ENCODE measurements around the gene PBOV1. TPM values are rescaled to one million over a fixed set of nuclear protein-coding genes. Genes with fewer than 3 reads are reported as not detected.

PBOV1 gene
- total RNA-seq, 2 experiments from 2014 or later = not detected

DNA sequence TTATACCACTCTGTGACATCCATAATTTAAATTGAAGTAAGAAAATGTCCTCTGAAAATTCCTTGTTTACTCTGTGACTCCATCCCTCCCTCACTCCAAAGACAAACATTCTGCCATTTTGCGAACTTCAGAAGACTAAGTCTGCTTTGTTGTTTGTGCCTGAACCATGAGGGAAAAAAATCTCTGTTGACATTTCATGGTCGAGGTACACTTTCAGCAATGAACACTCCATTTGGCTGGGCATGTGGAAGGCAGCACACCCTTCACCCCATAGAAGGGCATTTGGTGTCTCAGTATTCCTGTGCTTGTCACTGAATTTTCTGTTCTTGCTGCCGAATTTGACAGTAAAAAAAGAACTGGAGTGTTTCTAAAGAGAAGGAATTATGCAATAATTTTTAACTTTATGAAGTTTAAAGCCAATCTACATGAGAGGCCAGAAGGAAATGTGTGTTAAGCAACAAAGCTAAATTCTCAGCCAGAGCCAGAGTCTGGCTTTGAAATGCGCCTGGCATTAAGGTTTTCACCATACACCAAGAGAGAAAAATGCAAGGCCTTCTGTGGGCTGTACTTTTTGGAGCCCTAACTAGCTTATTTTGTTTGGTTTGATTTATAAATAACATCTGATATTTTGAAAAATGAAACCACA lies 4.7 kb upstream of the PBOV1 start:
- no peaks in the 10 kb centered on the region for H3K4me1 ChIP-seq (ENCODE audit: insufficient read depth, low read length, poor library complexity, severe bottlenecking)
- CTCF ChIA-PET (ENCODE audit: unreplicated experiment) = no interaction called here
- no peak for DNase-seq (ENCODE audit: low spot score)
- no peak overlapping the region for H3K4me3 ChIP-seq (ENCODE audit: low read depth, low read length, poor library complexity, severe bottlenecking)
- no peak for TF ChIP-seq EZH2phosphoT487 (IDR thresholded peaks at IDR 0.05; ENCODE audit: borderline replicate concordance, low read depth, low read length)
- TF ChIP-seq, protein P1, sequence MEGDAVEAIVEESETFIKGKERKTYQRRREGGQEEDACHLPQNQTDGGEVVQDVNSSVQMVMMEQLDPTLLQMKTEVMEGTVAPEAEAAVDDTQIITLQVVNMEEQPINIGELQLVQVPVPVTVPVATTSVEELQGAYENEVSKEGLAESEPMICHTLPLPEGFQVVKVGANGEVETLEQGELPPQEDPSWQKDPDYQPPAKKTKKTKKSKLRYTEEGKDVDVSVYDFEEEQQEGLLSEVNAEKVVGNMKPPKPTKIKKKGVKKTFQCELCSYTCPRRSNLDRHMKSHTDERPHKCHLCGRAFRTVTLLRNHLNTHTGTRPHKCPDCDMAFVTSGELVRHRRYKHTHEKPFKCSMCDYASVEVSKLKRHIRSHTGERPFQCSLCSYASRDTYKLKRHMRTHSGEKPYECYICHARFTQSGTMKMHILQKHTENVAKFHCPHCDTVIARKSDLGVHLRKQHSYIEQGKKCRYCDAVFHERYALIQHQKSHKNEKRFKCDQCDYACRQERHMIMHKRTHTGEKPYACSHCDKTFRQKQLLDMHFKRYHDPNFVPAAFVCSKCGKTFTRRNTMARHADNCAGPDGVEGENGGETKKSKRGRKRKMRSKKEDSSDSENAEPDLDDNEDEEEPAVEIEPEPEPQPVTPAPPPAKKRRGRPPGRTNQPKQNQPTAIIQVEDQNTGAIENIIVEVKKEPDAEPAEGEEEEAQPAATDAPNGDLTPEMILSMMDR (conservative IDR thresholded peaks at IDR 0.05; ENCODE audit: low read length) = no peak
- no TSS peak for BruUV-seq (replicated peaks)
- no peak overlapping the region for H3K4me2 ChIP-seq (ENCODE audit: low read length)
- intact Hi-C loops (cut with micrococcal nuclease; ENCODE audit: unreplicated experiment) = no loop called here
- no peak overlapping the region for H2AFZ ChIP-seq (ENCODE audit: low read length)
- H3K79me2 ChIP-seq (ENCODE audit: insufficient read depth, low read depth, low read length) = no peaks in the 10 kb centered on the region
- no peaks in the 10 kb centered on the region for H4K20me1 ChIP-seq (ENCODE audit: insufficient read depth, low read length)
- no peaks in the 10 kb centered on the region for H3K9me3 ChIP-seq (ENCODE audit: low read length)
- H3K9me2 ChIP-seq (ENCODE audit: insufficient read depth, low read length) = no peaks in the 10 kb centered on the region
- no peak overlapping the region for H3K27ac ChIP-seq (ENCODE audit: low read depth, low read length, poor library complexity, severe bottlenecking)
- no peaks in the 10 kb centered on the region for H3K36me3 ChIP-seq (ENCODE audit: insufficient read depth, low read length)
- POLR2A ChIA-PET = interaction anchor here (1.1 to 1.4 kb wide), 2 partner anchors 15 to 16 kb away, joined by 3 to 4 read pairs; no protein-coding TSS in a partner anchor

DNA sequence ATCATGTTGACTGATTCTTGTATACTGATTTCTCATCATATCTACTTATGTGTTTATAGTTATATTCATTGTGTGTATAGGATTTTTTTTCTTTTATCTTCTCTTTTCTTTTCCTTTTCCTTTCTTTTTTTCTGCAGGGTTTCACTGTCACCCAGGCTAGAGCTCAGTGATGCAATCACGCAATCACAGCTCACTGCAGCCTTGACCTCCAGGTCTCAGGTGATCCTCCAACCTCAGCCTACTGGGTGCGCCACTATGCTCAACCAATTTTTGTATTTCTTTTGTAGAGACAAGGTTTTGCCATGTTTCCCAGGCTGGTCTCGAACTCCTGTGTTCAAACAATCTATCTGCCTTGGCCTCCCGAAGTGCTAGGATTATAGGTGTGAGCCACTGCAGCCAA lies 1.6 kb upstream of the PBOV1 start:
- Histone ChIP-seq H3K36me3 (ENCODE audit: insufficient read depth, low read length) (no peaks in the 10 kb centered on the region), H3K4me3 (ENCODE audit: low read depth, low read length, poor library complexity, severe bottlenecking) (no peak overlapping the region), H3K9me3 (ENCODE audit: low read length) (no peaks in the 10 kb centered on the region), H2AFZ (ENCODE audit: low read length) (no peak overlapping the region), H3K4me2 (ENCODE audit: low read length) (no peak overlapping the region), H3K9me2 (ENCODE audit: insufficient read depth, low read length) (no peaks in the 10 kb centered on the region), H3K79me2 (ENCODE audit: insufficient read depth, low read depth, low read length) (no peaks in the 10 kb centered on the region), H3K27ac (ENCODE audit: low read depth, low read length, poor library complexity, severe bottlenecking) (no peak overlapping the region), H4K20me1 (ENCODE audit: insufficient read depth, low read length) (no peaks in the 10 kb centered on the region), H3K4me1 (ENCODE audit: insufficient read depth, low read length, poor library complexity, severe bottlenecking) (no peaks in the 10 kb centered on the region)
- DNase-seq (ENCODE audit: low spot score) = no peak
- no TSS peak for BruUV-seq (replicated peaks)
- ChIA-PET CTCF (ENCODE audit: unreplicated experiment) (no interaction called here), POLR2A (interaction anchor here (1.0 kb wide), 1 partner anchor 13 kb away, joined by 8 read pairs; no protein-coding TSS in a partner anchor)
- TF ChIP-seq, protein P1 (conservative IDR thresholded peaks at IDR 0.05; ENCODE audit: low read length) = no peak
- TF ChIP-seq EZH2phosphoT487 (IDR thresholded peaks at IDR 0.05; ENCODE audit: borderline replicate concordance, low read depth, low read length) = no peak
- intact Hi-C loops (cut with micrococcal nuclease; ENCODE audit: unreplicated experiment) = no loop called here

DNA sequence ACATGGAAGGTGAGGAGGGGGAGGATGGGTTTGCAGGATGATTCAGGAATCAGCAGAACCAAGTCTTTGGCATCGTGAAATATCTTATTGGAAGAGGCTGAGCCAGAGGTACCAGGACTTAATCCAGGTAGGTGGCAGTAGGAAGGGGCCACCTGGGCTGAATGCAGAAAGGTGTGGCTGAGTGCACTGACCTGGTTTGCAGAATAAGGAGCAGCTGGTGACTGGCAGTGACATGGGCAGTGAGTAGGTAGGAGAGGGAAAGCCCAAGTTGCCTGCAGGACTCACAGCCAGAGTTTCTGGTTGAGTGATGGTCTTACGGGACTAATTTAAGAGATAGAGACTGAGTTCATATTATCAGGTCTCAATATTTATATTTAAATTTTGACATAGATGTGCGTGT lies 1.1 kb upstream of the PBOV1 start:
- Histone ChIP-seq H3K4me3 (ENCODE audit: low read depth, low read length, poor library complexity, severe bottlenecking) (no peak overlapping the region), H3K36me3 (ENCODE audit: insufficient read depth, low read length) (no peaks in the 10 kb centered on the region), H4K20me1 (ENCODE audit: insufficient read depth, low read length) (no peaks in the 10 kb centered on the region), H2AFZ (ENCODE audit: low read length) (no peak overlapping the region), H3K9me2 (ENCODE audit: insufficient read depth, low read length) (no peaks in the 10 kb centered on the region), H3K79me2 (ENCODE audit: insufficient read depth, low read depth, low read length) (no peaks in the 10 kb centered on the region), H3K4me1 (ENCODE audit: insufficient read depth, low read length, poor library complexity, severe bottlenecking) (no peaks in the 10 kb centered on the region), H3K27ac (ENCODE audit: low read depth, low read length, poor library complexity, severe bottlenecking) (no peak overlapping the region), H3K9me3 (ENCODE audit: low read length) (no peaks in the 10 kb centered on the region), H3K4me2 (ENCODE audit: low read length) (no peak overlapping the region)
- POLR2A ChIA-PET = interaction anchor here (1.0 kb wide), 1 partner anchor 13 kb away, joined by 8 read pairs; no protein-coding TSS in a partner anchor
- TF ChIP-seq, protein P1 (conservative IDR thresholded peaks at IDR 0.05; ENCODE audit: low read length) = no peak
- no peak for TF ChIP-seq EZH2phosphoT487 (IDR thresholded peaks at IDR 0.05; ENCODE audit: borderline replicate concordance, low read depth, low read length)
- no peak for DNase-seq (ENCODE audit: low spot score)
- CTCF ChIA-PET (ENCODE audit: unreplicated experiment) = no interaction called here
- intact Hi-C loops (cut with micrococcal nuclease; ENCODE audit: unreplicated experiment) = no loop called here
- no TSS peak for BruUV-seq (replicated peaks)

Measured in OCI-LY7 (cell line).